ENCODE measurements around the gene TNFRSF13B.

Gene TNFRSF13B

DNA sequence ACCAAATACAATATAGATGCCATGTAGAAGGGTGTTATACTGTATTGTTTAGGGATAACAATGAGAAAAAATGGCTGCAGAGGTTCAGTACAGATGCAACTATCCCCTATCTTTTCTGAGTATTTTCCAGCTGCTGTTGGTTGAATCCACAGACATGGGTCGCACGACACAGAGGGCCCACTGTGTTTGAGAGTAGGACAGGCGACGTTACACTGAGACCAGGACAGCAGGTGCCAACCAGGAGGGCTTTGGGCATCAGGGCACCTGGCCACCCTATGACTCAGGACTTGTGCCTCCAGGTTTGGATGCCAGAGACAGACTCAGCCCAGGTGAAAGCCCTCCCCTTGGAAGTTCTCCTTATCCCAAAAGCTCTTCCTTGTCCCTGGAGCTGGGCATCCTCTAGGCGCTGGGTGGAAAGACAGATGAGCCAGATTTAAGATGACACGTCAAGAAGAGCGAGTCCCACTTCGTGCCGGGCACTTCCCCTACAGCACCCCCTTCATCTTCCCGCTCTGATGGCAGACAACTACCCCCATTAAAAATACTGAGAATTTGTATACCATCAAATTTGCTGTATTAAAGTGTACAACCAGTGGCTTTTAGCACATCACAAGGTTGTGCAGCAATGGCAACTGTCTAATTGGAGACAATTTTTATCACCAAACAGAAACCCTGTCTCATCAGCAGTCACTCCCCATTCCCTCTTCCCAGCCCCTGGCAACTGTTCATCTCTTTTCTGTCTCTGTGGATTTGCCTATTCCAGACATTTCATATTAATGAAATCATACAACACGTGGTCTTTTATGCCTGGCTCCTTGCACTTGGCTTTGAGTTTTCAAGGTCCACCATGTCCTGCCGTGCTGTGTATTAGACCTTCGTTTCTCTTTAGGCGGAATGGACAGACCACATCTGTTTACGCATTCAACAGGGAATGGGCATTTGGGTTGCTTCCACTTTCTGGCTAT is 30.6 kb downstream of the TNFRSF13B start:
- H3K4me3 ChIP-seq (ENCODE audit: low read depth, low read length): no peak overlapping the region
- TF ChIP-seq, protein P1, sequence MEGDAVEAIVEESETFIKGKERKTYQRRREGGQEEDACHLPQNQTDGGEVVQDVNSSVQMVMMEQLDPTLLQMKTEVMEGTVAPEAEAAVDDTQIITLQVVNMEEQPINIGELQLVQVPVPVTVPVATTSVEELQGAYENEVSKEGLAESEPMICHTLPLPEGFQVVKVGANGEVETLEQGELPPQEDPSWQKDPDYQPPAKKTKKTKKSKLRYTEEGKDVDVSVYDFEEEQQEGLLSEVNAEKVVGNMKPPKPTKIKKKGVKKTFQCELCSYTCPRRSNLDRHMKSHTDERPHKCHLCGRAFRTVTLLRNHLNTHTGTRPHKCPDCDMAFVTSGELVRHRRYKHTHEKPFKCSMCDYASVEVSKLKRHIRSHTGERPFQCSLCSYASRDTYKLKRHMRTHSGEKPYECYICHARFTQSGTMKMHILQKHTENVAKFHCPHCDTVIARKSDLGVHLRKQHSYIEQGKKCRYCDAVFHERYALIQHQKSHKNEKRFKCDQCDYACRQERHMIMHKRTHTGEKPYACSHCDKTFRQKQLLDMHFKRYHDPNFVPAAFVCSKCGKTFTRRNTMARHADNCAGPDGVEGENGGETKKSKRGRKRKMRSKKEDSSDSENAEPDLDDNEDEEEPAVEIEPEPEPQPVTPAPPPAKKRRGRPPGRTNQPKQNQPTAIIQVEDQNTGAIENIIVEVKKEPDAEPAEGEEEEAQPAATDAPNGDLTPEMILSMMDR (IDR thresholded peaks at IDR 0.05; ENCODE audit: insufficient read depth, low read depth, low read length, missing control alignments): no peak
- DNase-seq (ENCODE audit: low read depth): no peak

DNA sequence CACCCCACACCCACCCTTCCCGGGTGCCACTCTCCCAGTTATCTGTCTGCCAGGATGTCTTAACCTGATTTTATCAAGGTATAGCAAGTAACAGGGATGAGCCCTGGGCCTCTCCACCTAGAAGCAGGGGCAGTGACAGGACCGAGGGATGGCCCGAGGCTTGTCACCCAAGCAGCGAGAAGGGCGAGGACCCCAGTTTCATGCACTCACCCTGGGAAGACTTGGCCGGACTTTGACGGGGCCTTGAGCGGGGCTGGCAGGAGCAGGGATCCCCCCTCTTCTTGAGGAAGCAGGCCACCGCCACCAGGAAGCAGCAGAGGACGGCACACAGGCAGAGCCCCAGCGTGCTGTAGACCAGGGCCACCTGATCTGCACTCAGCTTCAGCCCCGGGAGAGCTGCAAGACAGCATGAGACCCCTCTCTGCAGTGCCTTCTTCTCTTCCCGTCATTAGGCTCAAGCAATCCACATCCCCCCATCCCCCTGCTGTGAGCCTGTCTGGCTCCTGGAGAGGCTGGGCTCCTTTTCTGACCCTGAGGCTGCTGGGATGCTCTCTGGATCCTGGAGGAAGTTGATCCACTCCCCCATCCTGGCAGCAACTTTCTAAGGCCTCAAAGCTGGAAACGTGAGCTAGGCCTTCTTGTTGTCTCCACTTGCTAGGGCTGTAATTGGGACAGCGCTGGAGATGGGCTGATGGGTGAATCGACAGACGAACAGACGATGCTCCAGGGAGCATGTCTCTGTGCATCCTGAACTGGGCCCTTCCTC is 31.6 kb downstream of the TNFRSF13B start:
- TF ChIP-seq, protein P1 (IDR thresholded peaks at IDR 0.05; ENCODE audit: insufficient read depth, low read depth, low read length, missing control alignments): no peak
- DNase-seq (ENCODE audit: low read depth): no peak
- H3K4me3 ChIP-seq (ENCODE audit: low read depth, low read length): no peak overlapping the region

DNA sequence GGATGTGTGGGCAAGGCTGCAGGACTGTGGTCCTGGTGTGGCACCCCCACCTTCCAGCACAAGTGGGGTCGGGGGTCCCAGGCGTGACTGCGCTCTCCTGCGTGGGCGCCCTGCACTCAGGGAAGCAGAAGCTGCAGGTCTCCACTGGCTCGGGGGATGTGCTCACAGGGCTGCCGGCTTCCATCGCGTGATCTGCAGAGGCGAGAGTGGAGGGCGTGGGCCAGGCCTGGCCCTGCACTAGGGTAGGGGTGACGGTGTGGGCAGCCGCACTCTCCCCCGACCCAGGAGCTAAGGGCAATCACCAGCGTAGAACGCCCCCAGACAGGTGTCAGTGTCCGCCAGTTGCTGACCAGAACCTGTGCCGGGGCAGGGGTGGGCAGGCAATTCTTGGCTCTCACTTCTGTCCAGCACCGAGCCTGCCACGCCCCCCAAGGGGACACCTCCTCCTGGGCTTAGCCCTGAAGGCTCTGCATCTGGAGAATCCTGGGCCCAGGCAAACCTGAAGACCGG is 32.3 kb downstream of the TNFRSF13B start:
- no peak for DNase-seq (ENCODE audit: low read depth)
- H3K4me3 ChIP-seq (ENCODE audit: low read depth, low read length): no peak overlapping the region

DNA sequence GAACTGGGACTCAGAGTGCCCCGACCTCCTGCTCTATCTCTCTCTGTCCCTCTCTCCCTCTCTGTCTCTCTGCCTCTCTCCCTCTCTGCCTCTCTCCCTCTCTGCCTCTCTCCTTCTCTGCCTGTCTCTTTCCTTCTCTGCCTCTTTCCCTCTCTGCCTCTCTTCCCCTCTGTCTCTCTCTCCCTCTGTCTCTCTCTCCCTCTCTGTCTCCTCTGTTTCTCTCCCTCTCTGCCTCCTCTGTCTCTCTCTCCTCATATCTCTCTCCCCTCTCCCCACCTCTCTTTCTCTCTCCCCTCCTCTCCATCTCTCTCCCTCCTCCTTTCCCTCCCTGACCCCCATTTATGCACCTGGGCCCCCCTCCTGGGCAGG is 32.7 kb downstream of the TNFRSF13B start:
- TF ChIP-seq, protein P1 (IDR thresholded peaks at IDR 0.05; ENCODE audit: insufficient read depth, low read depth, low read length, missing control alignments): no peak
- no peak for DNase-seq (ENCODE audit: low read depth)
- no peak overlapping the region for H3K4me3 ChIP-seq (ENCODE audit: low read depth, low read length)

More for the DNA sequence above, 32.3 kb downstream of the TNFRSF13B start:
- TF ChIP-seq, protein P1 (IDR thresholded peaks at IDR 0.05; ENCODE audit: insufficient read depth, low read depth, low read length, missing control alignments): no peak

DNA sequence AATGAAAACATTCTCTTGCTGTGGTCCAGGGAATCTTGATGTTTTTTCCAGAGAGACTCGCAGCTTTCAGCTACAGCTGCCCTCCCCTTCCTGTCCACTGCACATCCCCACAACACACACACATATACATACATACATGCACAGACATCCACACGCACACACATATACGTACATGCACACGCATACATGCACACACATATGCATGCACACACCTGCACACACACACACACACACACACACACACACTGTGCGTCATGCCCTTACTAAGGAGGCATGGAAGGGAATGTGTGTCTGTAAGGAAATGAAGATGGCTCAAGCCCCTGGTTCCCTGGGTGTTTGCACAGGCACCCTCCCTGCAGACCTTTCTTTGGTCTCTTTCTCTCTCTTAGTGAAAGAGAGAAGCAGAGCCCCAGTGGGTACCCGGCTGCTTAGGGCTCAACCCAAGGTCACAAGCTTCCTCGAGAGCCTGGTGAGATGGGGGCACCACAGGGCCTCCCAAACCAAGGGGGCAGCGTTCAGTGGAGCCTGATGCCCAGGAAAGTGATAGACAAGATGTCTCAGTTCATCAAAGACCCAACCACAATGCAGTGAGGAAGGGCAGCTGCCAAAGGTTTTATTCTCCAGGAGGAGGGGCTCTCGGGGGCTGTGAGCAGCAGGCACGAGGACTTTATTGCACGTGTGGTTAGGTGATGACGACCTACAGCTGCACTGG is 33.3 kb downstream of the TNFRSF13B start:
- DNase-seq (ENCODE audit: low read depth): no peak
- TF ChIP-seq, protein P1 (IDR thresholded peaks at IDR 0.05; ENCODE audit: insufficient read depth, low read depth, low read length, missing control alignments): no peak
- no peak overlapping the region for H3K4me3 ChIP-seq (ENCODE audit: low read depth, low read length)

DNA sequence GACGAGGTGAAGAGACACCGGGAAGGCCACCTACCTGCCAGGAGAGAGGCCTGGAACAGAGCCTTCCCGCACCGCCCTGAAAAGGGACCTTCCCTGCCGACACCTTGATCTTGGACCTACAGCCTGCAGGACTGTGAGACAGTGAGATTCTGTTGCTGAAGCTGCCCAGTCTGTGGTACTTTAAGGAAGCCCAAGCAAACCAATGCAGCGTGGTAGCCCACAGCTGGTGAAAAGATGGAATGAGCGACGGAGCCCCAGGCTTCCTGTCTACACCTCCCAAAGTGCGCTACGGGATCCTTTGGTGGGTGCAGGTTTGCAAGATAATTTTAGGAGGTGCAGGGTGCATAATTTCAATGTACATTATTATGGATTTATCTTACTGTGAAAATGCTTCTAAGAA is 33.9 kb downstream of the TNFRSF13B start:
- DNase-seq (ENCODE audit: low read depth): no peak
- TF ChIP-seq, protein P1 (IDR thresholded peaks at IDR 0.05; ENCODE audit: insufficient read depth, low read depth, low read length, missing control alignments): no peak

More for the DNA sequence above, 33.9 kb downstream of the TNFRSF13B start:
- no peak overlapping the region for H3K4me3 ChIP-seq (ENCODE audit: low read depth, low read length)

Data from GM12865 (cell line).